Heart right ventricle (tissue), 16 donors: ENCODE data around the gene RNF144A. TPM values are rescaled to one million over a fixed set of nuclear protein-coding genes. Genes with fewer than 3 reads are reported as not detected.

Experiments used
- ATAC-seq, 8 donors: fragments of 200-7000 bp; cut with Tn5 transposase; one replicate each; pipeline ENCODE4 v1.9.1; 2020; ENCODE audit warnings: mild to moderate bottlenecking in 8 of 8, moderate library complexity in 8 of 8, moderate number of reproducible peaks in 1 of 8
- DNase-seq, 2 donors: peaks; one replicate each; pipeline ENCODE4 v3.0.0-alpha.2; 2020
- H3K27ac ChIP-seq, 10 donors: fragments of 200-600 bp; sonication (generic) in 2 of 10; one replicate each; pipeline versions ENCODE4 v1.5.0 to v1.8.0; 2020 to 2022; ENCODE audit warnings: mild to moderate bottlenecking in 3 of 10
- H3K27me3 ChIP-seq, 7 donors: fragments of 200-600 bp; one replicate each; pipeline ENCODE4 v1.8.0; 2021 to 2022; ENCODE audit warnings: mild to moderate bottlenecking in 2 of 7
- H3K36me3 ChIP-seq, 9 donors: fragments of 200-600 bp; sonication (generic) in 1 of 9; one replicate each; pipeline versions ENCODE4 v1.5.0 to v1.8.0; 2020 to 2022; ENCODE audit warnings: mild to moderate bottlenecking in 2 of 9
- H3K4me1 ChIP-seq, 9 donors: fragments of 200-600 bp; sonication (generic) in 1 of 9; one replicate each; pipeline versions ENCODE4 v1.5.0 to v1.8.0; 2020 to 2022; ENCODE audit warnings: mild to moderate bottlenecking in 4 of 9
- H3K4me3 ChIP-seq, 10 donors: fragments of 200-600 bp; sonication (generic) in 2 of 10; one replicate each; pipeline versions ENCODE4 v1.5.0 to v1.8.0; 2020 to 2022; ENCODE audit warnings: mild to moderate bottlenecking in 7 of 10, moderate library complexity in 2 of 10
- H3K9me3 ChIP-seq, 11 donors: fragments of 200-600 bp in 10 of 11; sonication (generic) in 2 of 11; one replicate each; pipeline versions ENCODE4 v1.5.0 to v1.8.0; 2013 to 2022; ENCODE audit warnings: mild to moderate bottlenecking in 2 of 11, control low read depth in 1 of 11, moderate library complexity in 1 of 11
- WGBS, 2 donors: extraction: QIAGEN DNeasy Blood & Tissue Kit; methylation state at CpG; one replicate each; pipeline ENCODE4 v1.1.7; 2013; ENCODE audit warnings: inconsistent platforms in 1 of 2; 5-methylcytosine and 5-hydroxymethylcytosine counted together
- intact Hi-C, 10 donors: fragments of 100-400 bp; cut with DNase I; formaldehyde crosslinking; loops; one replicate each; pipeline versions ENCODE4 v1.11.1 to v1.14.2; 2022
- polyA plus RNA-seq, 2 donors: library from polyadenylated mRNA; stranded (reverse); fragments of 200-250 nt; gene quantifications; one replicate each; pipeline ENCODE4 v1.2.3, GENCODE V29; 2013
- total RNA-seq, 10 donors: library from RNA; stranded (reverse); fragmentation: NEBNext Ultra II Directional in 3 of 10; extraction: Animal tissue kit (Norgen Biotek cat#: 25700) in 3 of 10; gene quantifications; one replicate each; pipeline versions ENCODE4 v1.2.1 to v1.2.4, GENCODE V29; 2021 to 2023
- TF ChIP-seq, protein P1 (sequence below), 9 donors: fragments of 200-600 bp; sonication (generic) in 2 of 9; IDR thresholded peaks; one replicate each; pipeline versions ENCODE4 v1.5.0 to v1.8.0; 2021 to 2022; ENCODE audit warnings: antibody characterized with exemption in 9 of 9, mild to moderate bottlenecking in 5 of 9, moderate library complexity in 1 of 9
- donor health status: Arrhythmogenic right ventricular cardiomyopathy.
- donor health status: ischemic (EF 13 %, LVEDD 7.1; RV severe dilation, severe dysfunction).
- donor health status: healthy with polysubstance abuse.
- donor health status: DM: no; HTN: yes; CAD: no.
- donor health status: DM: no; HTN: no; CAD: no.
- donor health status: ischemic (EF 25% LVEDD 6.9; RV normal size, moderate dysfunction).
- donor health status: ischemic (EF 25% LVEDD 5.7; RV mildly dilated, moderate dysfunction).
- donor health status: healthy.
- donor health status: DM: yes; HTN: yes; CAD: no.
- donor health status: Ischemic cardiomyopathy.
- donor health status: ischemic (EF 35%, LVEDD 5.7; RV mildly dilated, moderate dysfunction).
- donor health status: nonischemic (EF 11% LVEDD 7.7; RV severe dilation, severe dysfunction).
- donor health status: DM: yes; HTN: yes; CAD: no.
- donor health status: PGD.
- donor health status: ischemic (EF 29% LVEDD 5.4; RV normal size, mild dysfunction).
- donor health status: nonischemic (EF 23%, LVEDD 6.1; RV moderate dilation, normal function).

The RNF144A gene
- total and polyA plus RNA-seq, 12 donors: 3.6 to 19.7 (median 11.6) TPM

DNA sequence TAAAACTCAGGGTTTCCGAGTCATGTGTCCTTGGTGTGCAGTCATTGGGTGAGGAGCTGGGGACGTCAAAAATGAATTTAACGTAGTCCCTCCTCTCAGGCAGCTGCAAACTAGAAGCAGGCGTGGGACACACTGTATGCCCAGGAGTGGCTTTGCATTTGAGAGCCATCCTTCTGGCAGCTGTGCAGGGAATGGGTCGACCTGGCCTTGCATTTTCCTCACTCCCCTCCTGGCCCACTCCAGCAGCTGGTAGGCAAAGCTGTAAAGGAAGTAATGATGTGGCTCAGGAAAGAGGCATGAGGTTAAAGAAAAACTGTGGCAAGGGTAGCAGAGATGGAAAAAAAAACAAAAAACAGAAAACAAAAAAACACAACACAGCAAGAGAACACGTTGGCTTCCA, 46.5 kb downstream of the RNF144A start:
- intact Hi-C loops: no loop called here
- H3K4me3 ChIP-seq: no peak overlapping the region
- no peaks in the 10 kb centered on the region for H3K36me3 ChIP-seq
- H3K4me1 ChIP-seq: peaks cover 3 to 43% (median 27%) of the 10 kb centered on the region in 9 donors
- H3K27ac ChIP-seq: no peak overlapping the region
- H3K9me3 ChIP-seq: no peaks in the 10 kb centered on the region
- DNase-seq (no peak), ATAC-seq (no peak)
- no peaks in the 10 kb centered on the region for H3K27me3 ChIP-seq
- TF ChIP-seq, protein P1, sequence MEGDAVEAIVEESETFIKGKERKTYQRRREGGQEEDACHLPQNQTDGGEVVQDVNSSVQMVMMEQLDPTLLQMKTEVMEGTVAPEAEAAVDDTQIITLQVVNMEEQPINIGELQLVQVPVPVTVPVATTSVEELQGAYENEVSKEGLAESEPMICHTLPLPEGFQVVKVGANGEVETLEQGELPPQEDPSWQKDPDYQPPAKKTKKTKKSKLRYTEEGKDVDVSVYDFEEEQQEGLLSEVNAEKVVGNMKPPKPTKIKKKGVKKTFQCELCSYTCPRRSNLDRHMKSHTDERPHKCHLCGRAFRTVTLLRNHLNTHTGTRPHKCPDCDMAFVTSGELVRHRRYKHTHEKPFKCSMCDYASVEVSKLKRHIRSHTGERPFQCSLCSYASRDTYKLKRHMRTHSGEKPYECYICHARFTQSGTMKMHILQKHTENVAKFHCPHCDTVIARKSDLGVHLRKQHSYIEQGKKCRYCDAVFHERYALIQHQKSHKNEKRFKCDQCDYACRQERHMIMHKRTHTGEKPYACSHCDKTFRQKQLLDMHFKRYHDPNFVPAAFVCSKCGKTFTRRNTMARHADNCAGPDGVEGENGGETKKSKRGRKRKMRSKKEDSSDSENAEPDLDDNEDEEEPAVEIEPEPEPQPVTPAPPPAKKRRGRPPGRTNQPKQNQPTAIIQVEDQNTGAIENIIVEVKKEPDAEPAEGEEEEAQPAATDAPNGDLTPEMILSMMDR (IDR thresholded peaks at IDR 0.05): no peak
- 96% methylated on average over 6 of the region's 6 CpGs for WGBS, 2 donors

DNA sequence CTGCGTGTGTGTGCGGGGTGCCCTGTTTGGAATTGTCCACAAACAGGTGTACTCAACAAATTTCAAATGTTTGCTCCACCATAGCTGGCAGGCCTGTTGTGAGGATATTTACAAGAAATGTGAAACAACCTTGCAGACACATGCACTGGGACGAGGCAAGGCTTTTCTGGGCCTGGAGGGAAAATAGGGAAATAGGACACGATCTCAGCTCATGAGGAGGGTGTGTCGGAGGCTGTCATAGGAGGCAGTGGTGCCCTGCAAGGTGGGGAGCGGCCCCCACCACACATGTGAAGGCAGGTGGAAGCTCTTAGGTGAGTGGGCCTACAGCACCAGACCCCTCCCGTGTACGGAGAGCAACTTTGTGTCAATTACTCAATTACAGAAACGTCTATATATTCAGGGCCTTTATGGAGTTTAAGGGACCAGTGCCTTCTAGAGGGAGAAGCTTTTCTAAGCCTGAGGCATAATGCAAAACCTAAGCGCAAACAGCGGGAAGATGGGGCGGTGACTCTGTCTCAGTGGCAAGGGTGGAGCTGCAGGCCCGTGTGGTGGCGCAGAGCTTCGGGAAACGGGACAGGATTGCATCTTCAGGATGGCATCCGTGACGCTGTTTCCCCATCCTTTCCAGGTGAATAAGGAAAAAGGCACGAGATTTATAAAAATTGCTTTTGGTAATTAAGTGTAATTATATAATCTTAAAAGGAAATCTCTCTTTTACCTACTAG, 48.0 kb downstream of the RNF144A start:
- TF ChIP-seq, protein P1 (IDR thresholded peaks at IDR 0.05): no peak
- Histone ChIP-seq H3K36me3 (peaks cover 0 to 6% (median 0%) of the 10 kb centered on the region in 9 donors), H3K4me3 (no peak overlapping the region), H3K9me3 (no peaks in the 10 kb centered on the region), H3K27ac (no peak overlapping the region), H3K27me3 (no peaks in the 10 kb centered on the region), H3K4me1 (peaks cover 3 to 43% (median 24%) of the 10 kb centered on the region in 9 donors)
- 95 to 96% methylated on average over 19 of the region's 19 CpGs for WGBS, 2 donors
- ATAC-seq (no peak), DNase-seq (no peak)
- intact Hi-C loops: no loop called here

DNA sequence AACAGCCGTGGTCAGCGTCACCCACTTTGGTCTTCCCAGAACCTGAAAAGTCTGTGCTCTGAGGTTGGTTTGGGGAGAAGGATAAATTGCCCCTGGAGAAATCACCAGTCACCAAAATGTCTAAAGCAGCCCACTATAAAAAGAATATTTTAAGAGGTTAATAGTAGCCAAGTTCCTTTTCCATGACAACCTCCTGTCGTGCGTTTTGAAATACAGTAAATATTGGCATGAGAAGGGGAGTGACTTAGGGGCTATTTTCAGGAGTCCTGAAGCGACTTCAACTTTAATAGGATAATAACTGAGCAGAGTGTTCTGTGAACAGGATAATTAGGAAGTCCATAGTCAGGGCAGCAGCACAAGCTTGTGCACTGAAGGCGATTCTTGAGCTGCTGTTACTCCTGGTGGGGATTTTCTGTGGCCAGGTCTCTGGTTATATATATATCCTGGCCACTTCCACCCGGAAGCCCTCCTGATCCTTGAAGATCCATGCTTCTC, 49.3 kb downstream of the RNF144A start:
- 63 to 71% methylated on average over 7 of the region's 7 CpGs for WGBS, 2 donors
- H3K27me3 ChIP-seq: no peaks in the 10 kb centered on the region
- DNase-seq (no peak), ATAC-seq (peak in 1 of 8 donors; percentile 34)
- TF ChIP-seq, protein P1 (IDR thresholded peaks at IDR 0.05): no peak
- intact Hi-C loops: no loop called here
- H3K4me1 ChIP-seq: peaks cover 0 to 37% (median 13%) of the 10 kb centered on the region in 9 donors
- H3K36me3 ChIP-seq: peaks cover 0 to 16% (median 0%) of the 10 kb centered on the region in 9 donors
- H3K4me3 ChIP-seq: no peak overlapping the region
- no peak overlapping the region for H3K27ac ChIP-seq
- no peaks in the 10 kb centered on the region for H3K9me3 ChIP-seq

DNA sequence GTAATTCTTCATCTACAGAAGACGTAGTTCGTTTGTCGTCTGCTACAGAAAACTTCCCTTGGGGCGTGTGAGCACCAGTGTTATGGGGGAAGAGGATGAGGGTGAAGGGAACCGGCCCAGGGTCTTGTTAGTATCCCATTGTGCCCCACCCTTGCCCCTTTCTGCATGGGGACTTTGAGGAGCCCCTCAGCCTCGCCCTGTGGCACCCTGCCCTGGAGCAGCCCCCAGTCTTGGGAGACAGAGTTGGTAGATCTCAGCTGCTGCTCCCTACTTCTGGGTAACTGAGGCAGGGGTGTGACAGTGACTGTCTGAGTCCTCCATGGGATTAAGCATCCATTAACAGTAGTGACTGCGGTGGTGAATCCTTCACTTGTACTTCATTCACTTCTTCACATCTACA, 50.1 kb downstream of the RNF144A start:
- H3K4me1 ChIP-seq: peaks cover 0 to 40% (median 16%) of the 10 kb centered on the region in 9 donors
- H3K9me3 ChIP-seq: no peaks in the 10 kb centered on the region
- H3K27me3 ChIP-seq: no peaks in the 10 kb centered on the region
- peaks cover 0 to 16% (median 0%) of the 10 kb centered on the region in 9 donors for H3K36me3 ChIP-seq
- DNase-seq (no peak), ATAC-seq (peak in 1 of 8 donors; percentile 43)
- intact Hi-C loops: no loop called here
- no peak overlapping the region for H3K27ac ChIP-seq
- no peak overlapping the region for H3K4me3 ChIP-seq
- 89 to 90% methylated on average over 7 of the region's 7 CpGs for WGBS, 2 donors
- TF ChIP-seq, protein P1 (IDR thresholded peaks at IDR 0.05): no peak
